Thoracic aorta (tissue), 2 donors: ENCODE data around the gene GHITM. TPM values are rescaled to one million over a fixed set of nuclear protein-coding genes. Genes with fewer than 3 reads are reported as not detected.

Experiments used
- ATAC-seq: fragments of 150-250 bp; one replicate; pipeline ENCODE4 v1.8.0; 2017; ENCODE audit warnings: low read depth; ENCODE audit not compliant: insufficient number of reproducible peaks, low FRiP score
- DNase-seq: peaks from one replicate; pipeline ENCODE4 v3.0.0-alpha.2; 2020; ENCODE audit warnings: low spot score
- H3K27ac ChIP-seq, 2 donors: fragments of 200-600 bp; sonication (generic); 1 replicate in 1 of 2; 2 replicates in 1 of 2; pipeline ENCODE4 v1.5.1; 2016; ENCODE audit warnings: mild to moderate bottlenecking in 2 of 2, moderate library complexity in 2 of 2
- H3K27me3 ChIP-seq: fragments of 200-600 bp; sonication (generic); replicated peaks from 2 replicates; pipeline ENCODE4 v1.6.0; 2016; ENCODE audit warnings: mild to moderate bottlenecking; ENCODE audit not compliant: insufficient read depth
- H3K36me3 ChIP-seq: fragments of 200-600 bp; sonication (generic); one replicate; pipeline ENCODE4 v1.5.1; 2016
- H3K4me1 ChIP-seq, 2 donors: fragments of 200-600 bp; sonication (generic); 1 replicate in 1 of 2; 2 replicates in 1 of 2; pipeline versions ENCODE4 v1.5.1 to v1.6.0; 2016; ENCODE audit warnings: low read depth in 2 of 2, mild to moderate bottlenecking in 1 of 2; ENCODE audit not compliant: control insufficient read depth in 1 of 2
- H3K4me3 ChIP-seq: fragments of 200-600 bp; sonication (generic); 2 replicates; pipeline ENCODE4 v1.5.1; 2016; ENCODE audit warnings: mild to moderate bottlenecking
- H3K9me3 ChIP-seq: fragments of 200-600 bp; sonication (generic); 2 replicates; pipeline ENCODE4 v1.5.1; 2016
- CTCF ChIP-seq: fragments of 200-600 bp; sonication (generic); IDR thresholded peaks from one replicate; pipeline ENCODE4 v1.5.1; 2019; ENCODE audit warnings: antibody characterized with exemption
- total RNA-seq, 2 donors: library from RNA; depleted of rRNA; stranded (reverse); fragments of >200 nt; gene quantifications; one replicate each; pipeline versions ENCODE4 v1.1.0 to v1.2.3, GENCODE V29; 2016

Gene GHITM
- total RNA-seq, 2 donors from 2014 or later, result 114 to 116 TPM

GRCh38 chr10:84193846-84194423 lies 54.6 kb downstream of the GHITM start:
- no peak for TF ChIP-seq CTCF
- no peak for DNase-seq
- H3K9me3 ChIP-seq, result no peaks in the 10 kb centered on the region
- no peaks in the 10 kb centered on the region for H3K27me3 ChIP-seq
- peak overlapping the region; percentile 68 for H3K4me3 ChIP-seq
- no peaks in the 10 kb centered on the region for H3K36me3 ChIP-seq
- H3K4me1 ChIP-seq, result peaks cover 6 to 14% of the 10 kb centered on the region in 2 donors
- no peak overlapping the region for H3K27ac ChIP-seq
- no peak for ATAC-seq

GRCh38 chr10:84194424-84195043 lies 55.2 kb downstream of the GHITM start, which contains the start of gene CDHR1:
CDHR1 (plus strand) TSS chr10:84194537; CDS start chr10:84194761, 224 bp downstream.
- Histone ChIP-seq H3K4me1 (peaks cover 6 to 14% of the 10 kb centered on the region in 2 donors), H3K9me3 (no peaks in the 10 kb centered on the region), H3K4me3 (peak within 1 kb of the TSS; percentile 68), H3K27me3 (no peaks in the 10 kb centered on the region), H3K36me3 (no peaks in the 10 kb centered on the region), H3K27ac (no peak within 1 kb of the TSS)
- TF ChIP-seq CTCF, result no peak
- no peak for ATAC-seq
- DNase-seq, result no peak

GRCh38 chr10:84195044-84195830 lies 55.9 kb downstream of the GHITM start:
- Histone ChIP-seq H3K27ac (no peak overlapping the region), H3K9me3 (no peaks in the 10 kb centered on the region), H3K4me1 (peaks cover 6 to 14% of the 10 kb centered on the region in 2 donors), H3K27me3 (no peaks in the 10 kb centered on the region), H3K36me3 (no peaks in the 10 kb centered on the region), H3K4me3 (peak overlapping the region; percentile 68)
- DNase-seq (no peak), ATAC-seq (no peak)
- no peak for TF ChIP-seq CTCF

- Histone ChIP-seq H3K27me3 (no peaks in the 10 kb centered on the region), H3K9me3 (no peaks in the 10 kb centered on the region), H3K36me3 (no peaks in the 10 kb centered on the region), H3K4me3 (no peak overlapping the region), H3K4me1 (peaks cover 6 to 14% of the 10 kb centered on the region in 2 donors), H3K27ac (no peak overlapping the region)
- ATAC-seq, result no peak
- no peak for DNase-seq
- TF ChIP-seq CTCF, result no peak
Measured at GRCh38 chr10:84196083-84196482, 56.8 kb downstream of the GHITM start.

- Histone ChIP-seq H3K27me3 (no peaks in the 10 kb centered on the region), H3K27ac (no peak overlapping the region), H3K36me3 (no peaks in the 10 kb centered on the region), H3K4me3 (no peak overlapping the region), H3K4me1 (peaks cover 6 to 14% of the 10 kb centered on the region in 2 donors), H3K9me3 (no peaks in the 10 kb centered on the region)
- DNase-seq (no peak), ATAC-seq (no peak)
- no peak for TF ChIP-seq CTCF
Measured at GRCh38 chr10:84196941-84197340, 57.6 kb downstream of the GHITM start.
